Nephron progenitor cell (in vitro differentiated cells): ENCODE measurements around the gene FOXP4.
A peak's percentile ranks its signal among the peaks of the same experiment; 100 is the strongest.

Experiments
- DNase-seq: peaks from one replicate; pipeline ENCODE4 v3.0.0; 2021
- H3K27ac Mint-ChIP-seq: 2 replicates; pipeline ENCODE4 v1.8.0; 2021; ENCODE audit warnings: mild to moderate bottlenecking, moderate library complexity, mixed read lengths
- H3K27me3 Mint-ChIP-seq: 2 replicates; pipeline ENCODE4 v1.8.0; 2021; ENCODE audit warnings: mild to moderate bottlenecking, low read depth, mixed read lengths; ENCODE audit not compliant: poor library complexity
- H3K36me3 Mint-ChIP-seq: 2 replicates; pipeline ENCODE4 v1.8.0; 2021; ENCODE audit warnings: low read depth, mixed read lengths
- H3K4me1 Mint-ChIP-seq: 2 replicates; pipeline ENCODE4 v1.8.0; 2021; ENCODE audit warnings: mixed read lengths
- H3K4me3 Mint-ChIP-seq: 2 replicates; pipeline ENCODE4 v1.8.0; 2021; ENCODE audit warnings: mild to moderate bottlenecking, moderate library complexity, mixed read lengths
- H3K9me3 Mint-ChIP-seq: 2 replicates; pipeline ENCODE4 v1.8.0; 2021; ENCODE audit warnings: mild to moderate bottlenecking, moderate library complexity, mixed read lengths
- CTCF ChIP-seq: fragments of 200-600 bp; sonication (generic); IDR thresholded peaks from 2 replicates; pipeline ENCODE4 v1.5.0; 2021; ENCODE audit warnings: antibody characterized with exemption

FOXP4 gene

GRCh38 chr6:41642090-41642959, 96.1 kb downstream of the FOXP4 start:
- no peak for DNase-seq
- peak overlapping the region; percentile 8 for H3K27ac Mint-ChIP-seq
- TF ChIP-seq CTCF: no peak
- H3K27me3 Mint-ChIP-seq: peaks cover 8% of the 10 kb centered on the region
- peaks cover 81% of the 10 kb centered on the region for H3K4me1 Mint-ChIP-seq
- peak overlapping the region; percentile 74 for H3K4me3 Mint-ChIP-seq
- H3K36me3 Mint-ChIP-seq: peaks cover 27% of the 10 kb centered on the region
- no peaks in the 10 kb centered on the region for H3K9me3 Mint-ChIP-seq

GRCh38 chr6:41642960-41643898, 97.0 kb downstream of the FOXP4 start:
- no peak for TF ChIP-seq CTCF
- Mint-ChIP-seq H3K4me3 (peak overlapping the region; percentile 74), H3K27me3 (peaks cover 3% of the 10 kb centered on the region), H3K9me3 (no peaks in the 10 kb centered on the region), H3K36me3 (peaks cover 33% of the 10 kb centered on the region), H3K27ac (peak overlapping the region; percentile 84), H3K4me1 (peaks cover 80% of the 10 kb centered on the region)
- DNase-seq: no peak

GRCh38 chr6:41643899-41644269, 97.7 kb downstream of the FOXP4 start:
- Mint-ChIP-seq H3K27ac (peak overlapping the region; percentile 84), H3K27me3 (peaks cover 3% of the 10 kb centered on the region), H3K4me1 (peaks cover 86% of the 10 kb centered on the region), H3K36me3 (peaks cover 38% of the 10 kb centered on the region), H3K9me3 (no peaks in the 10 kb centered on the region), H3K4me3 (peak overlapping the region; percentile 61)
- TF ChIP-seq CTCF: no peak
- DNase-seq: no peak

GRCh38 chr6:41644297-41644879, 98.2 kb downstream of the FOXP4 start:
- Mint-ChIP-seq H3K9me3 (no peaks in the 10 kb centered on the region), H3K27ac (peak overlapping the region; percentile 84), H3K36me3 (peaks cover 43% of the 10 kb centered on the region), H3K4me3 (peak overlapping the region; percentile 70), H3K27me3 (peaks cover 3% of the 10 kb centered on the region), H3K4me1 (peaks cover 86% of the 10 kb centered on the region)
- no peak for TF ChIP-seq CTCF
- DNase-seq: peak; percentile 30

- Mint-ChIP-seq H3K27ac (peak overlapping the region; percentile 73), H3K9me3 (no peaks in the 10 kb centered on the region), H3K4me1 (peaks cover 82% of the 10 kb centered on the region), H3K4me3 (peak overlapping the region; percentile 70), H3K27me3 (peaks cover 3% of the 10 kb centered on the region), H3K36me3 (peaks cover 49% of the 10 kb centered on the region)
- DNase-seq: peak; percentile 24
- TF ChIP-seq CTCF: no peak
These were observed 98.9 kb downstream of the FOXP4 start for GRCh38 chr6:41645007-41645618.
